HG03108 (cell line): ENCODE results near the gene RAET1L.
"Not testable (repeated sequence)": the region's sequence is repeated elsewhere in the genome, so short reads cannot be mapped to it uniquely, and the experiment has no call there.

Experiments
- ATAC-seq: cut with Tn5 transposase; IDR thresholded peaks from one replicate; pipeline ENCODE4 v1.9.1; 2021; ENCODE audit warnings: moderate library complexity; ENCODE audit not compliant: unreplicated experiment

RAET1L gene, protein sequence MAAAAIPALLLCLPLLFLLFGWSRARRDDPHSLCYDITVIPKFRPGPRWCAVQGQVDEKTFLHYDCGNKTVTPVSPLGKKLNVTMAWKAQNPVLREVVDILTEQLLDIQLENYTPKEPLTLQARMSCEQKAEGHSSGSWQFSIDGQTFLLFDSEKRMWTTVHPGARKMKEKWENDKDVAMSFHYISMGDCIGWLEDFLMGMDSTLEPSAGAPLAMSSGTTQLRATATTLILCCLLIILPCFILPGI

DNA sequence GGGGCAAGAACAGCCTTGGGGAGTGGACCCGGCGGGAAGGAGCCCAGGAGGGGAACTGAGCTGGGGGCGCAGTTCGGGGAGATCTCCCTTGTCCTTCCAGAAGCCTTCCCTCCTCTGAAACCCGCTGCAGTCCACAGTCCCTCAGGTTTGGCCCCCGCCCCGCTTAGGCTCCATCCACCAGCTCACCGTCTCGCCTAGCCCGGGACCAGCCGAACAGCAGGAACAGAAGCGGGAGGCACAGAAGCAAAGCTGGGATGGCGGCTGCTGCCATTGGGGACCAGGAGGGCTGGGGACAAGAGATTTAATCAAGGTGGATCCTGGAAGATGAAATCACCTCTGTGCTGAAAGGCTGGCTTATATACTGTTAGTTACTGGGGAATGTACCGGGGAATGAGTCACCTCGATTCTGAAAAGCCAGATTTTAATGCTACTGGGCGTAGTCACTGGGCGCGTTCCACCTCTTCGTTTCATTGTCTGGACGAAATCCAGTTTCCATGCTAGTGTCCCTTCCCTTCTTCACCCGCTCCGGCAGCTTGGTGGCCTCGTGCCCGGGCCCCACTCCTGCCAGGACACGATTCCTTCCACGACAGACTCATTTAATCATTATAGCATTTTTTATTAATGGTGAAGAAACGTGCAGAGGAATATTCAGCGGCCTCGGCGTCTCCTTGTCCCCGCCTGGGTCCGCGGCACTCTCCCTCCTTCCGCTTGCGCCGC is at the start of gene RAET1L:
Gene RAET1L (minus strand): TSS at position 332 of the 717 bp plus-strand sequence. CDS start 61 bp downstream, at position 271.
- ATAC-seq = no peak

DNA sequence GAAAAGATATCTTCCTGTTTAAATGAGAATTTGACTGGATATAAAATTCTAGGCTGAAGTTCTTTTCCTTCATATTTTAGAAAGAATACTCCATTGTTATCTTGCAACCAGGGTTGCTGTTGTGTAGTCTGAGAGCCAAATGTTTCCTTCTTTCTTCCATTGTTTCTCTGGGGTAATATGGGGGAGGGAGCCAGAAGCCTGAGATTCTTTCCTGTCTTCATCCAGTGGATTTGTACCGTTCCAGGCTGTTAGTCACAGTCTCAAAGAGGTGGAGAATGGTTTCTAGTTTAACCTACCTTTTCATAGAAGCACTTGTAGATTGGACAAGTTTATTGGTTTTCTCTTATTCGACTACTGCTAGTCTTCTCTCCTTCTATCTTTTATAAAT is 49.7 kb upstream of the RAET1L start:
- no peak for ATAC-seq

DNA sequence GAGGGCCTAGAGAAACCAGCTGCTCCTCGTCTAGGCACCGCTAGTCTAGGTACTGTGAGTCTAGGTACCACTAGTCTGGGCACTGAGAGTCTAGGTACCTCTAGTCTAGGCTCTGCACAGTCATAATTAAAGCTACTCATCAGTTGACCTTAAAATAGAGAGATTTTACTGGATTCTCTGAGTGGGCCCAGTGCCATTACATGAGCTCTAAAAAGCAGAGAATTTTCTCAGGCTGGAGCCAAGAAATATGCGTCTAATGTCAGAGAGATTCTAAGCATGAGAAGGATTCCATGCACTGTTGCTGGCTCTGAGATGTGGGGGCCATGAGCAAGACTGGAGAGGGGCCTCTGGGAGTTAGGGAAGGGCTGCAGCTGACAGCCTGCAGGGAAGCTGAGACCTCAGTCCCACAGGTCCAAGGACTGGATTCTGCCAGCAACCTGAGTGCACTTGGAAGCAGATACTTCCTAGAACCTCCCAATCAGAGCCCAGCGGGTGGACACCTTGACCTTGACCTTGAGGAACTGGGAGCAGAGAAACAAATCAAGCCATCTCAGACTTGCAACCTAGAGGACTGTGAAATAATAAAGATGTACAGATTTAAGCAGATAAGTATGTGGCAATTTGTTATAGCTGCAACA is 49.2 kb upstream of the RAET1L start:
- not testable (repeated sequence) for ATAC-seq

DNA sequence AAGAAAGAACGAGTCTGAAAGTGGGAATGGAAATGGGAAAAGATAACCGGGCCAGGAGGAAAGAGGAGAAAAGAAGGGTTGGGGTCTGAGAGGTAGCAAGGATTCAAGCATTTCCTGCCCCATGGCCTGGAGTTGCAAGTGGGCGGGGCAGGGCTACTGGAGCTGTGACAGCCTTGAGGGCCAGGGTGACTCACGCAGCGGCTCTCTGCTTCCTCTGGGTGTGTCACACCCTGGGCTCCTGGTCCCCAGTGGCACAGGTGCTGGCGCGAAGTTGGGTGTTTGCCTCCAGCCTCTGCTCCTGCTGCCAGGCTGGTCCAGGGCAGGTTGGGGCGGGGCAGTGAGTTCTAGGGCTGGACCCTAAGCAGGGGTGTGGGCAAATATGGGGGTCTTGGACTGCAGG is 46.9 kb upstream of the RAET1L start:
- ATAC-seq = no peak

DNA sequence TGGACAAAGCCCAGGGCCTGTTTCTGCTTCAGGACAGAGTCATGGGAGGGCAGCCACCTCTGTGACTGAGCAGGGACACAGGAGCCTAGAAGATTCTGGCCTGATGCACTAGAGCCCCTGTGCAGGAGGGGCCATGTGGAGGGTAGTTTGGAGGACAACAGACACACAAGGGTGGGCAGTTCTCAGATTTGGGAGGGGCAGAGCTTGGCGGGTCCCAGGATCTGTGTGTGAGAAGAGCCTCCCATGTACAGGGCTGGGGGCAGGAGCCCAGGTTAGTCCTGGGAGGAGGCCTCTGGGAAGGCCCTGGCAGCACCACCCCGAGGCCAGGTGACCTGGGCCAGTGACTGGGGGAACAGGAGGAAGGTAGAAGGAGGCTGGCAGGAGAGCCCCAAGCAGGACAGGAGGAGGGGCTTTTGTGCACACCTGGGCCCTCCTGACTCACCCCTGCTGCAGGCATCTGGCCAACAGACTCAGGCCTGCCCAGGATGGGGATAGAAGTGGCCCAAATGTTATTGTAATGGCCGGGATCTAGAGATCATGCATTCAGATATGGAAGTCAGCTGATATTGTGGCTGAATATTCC is 45.0 kb upstream of the RAET1L start:
- ATAC-seq = no peak

DNA sequence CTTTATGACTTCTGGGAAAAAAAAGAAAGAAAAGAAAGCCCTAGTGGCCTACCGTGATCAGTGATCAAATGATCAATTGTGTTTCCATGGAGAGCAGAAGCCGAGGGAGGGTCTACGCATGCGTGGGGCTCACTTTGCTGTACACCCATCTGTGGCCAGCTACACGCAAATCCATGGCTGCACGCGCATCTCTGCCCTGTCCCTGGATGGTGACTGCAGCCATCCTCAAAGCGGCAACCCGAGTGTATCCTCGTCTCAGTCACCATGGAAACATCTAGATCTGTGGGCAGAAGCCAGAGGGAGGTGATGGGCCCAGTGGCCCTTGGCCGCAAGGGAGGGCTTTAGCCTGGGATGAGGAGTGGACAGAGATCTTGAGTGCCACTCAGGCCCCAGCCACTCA is 44.4 kb upstream of the RAET1L start:
- no peak for ATAC-seq

DNA sequence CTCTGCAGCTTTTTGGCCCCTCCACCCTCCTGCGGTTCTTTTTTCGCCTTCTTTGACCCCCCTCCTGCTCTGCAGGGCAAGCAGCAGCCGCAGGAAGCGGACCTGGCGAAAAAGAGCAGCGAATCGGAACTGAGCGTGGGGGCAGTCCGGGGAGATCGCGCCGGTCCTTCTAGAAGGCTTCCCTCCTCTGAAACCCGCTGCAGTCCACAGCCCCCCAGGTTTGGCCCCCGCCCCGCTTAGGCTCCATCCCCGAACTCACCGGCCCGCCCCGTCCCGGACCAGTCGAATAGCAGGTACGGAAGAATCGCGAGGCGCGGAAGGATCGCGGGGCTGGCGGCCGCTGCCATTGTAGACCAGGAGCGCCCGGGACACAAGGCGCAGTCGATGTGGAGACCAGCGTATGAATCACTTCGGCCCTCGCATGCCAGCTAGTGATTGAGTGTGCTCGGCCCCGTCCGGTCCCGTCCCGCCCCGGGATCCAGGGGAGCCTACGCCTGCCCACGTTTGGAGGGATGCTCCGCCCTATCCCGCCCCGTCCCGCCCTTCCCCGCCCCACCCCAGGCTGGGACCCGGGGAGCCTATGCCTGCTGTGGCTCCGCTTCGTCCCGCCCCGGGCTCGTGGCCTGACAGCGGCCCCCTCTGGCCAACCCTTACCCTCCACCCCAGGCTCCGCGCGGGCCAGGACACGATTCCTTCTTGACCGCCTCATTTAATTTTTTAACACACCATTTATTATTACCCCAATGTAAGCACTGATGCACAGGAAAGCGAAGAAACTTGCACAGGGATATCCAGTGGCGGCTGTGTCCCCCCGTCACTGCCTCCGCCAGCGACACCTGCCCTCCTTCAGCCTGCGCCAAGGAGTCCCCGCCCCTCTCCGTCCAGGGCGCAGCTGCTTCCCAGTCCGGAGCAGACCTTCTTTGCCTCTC is 43.7 kb upstream of the RAET1L start, which contains the start of gene ULBP3:
Gene ULBP3 (minus strand): TSS at position 402 of the 929 bp plus-strand sequence. CDS start 55 bp downstream, at position 347.
- peak; percentile 71 for ATAC-seq

DNA sequence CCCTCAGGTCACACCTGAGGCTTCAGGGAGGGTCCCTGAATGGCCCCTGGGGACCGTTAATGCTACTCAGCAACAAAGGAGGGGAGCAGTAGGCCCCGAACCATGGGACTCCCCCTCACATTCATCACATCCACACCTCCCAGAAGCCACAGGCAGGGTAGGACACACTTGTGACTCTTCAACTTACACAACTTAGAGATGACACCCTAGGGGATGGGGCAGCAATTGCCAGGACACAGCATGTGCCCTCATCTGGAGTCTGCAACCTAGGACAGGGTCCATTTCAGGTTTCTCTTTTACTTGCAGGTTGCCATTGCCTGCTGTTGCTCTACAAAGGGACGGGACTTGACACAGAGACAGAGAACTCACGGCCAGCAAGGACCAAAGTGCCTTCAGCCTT is 42.8 kb upstream of the RAET1L start:
- no peak for ATAC-seq

DNA sequence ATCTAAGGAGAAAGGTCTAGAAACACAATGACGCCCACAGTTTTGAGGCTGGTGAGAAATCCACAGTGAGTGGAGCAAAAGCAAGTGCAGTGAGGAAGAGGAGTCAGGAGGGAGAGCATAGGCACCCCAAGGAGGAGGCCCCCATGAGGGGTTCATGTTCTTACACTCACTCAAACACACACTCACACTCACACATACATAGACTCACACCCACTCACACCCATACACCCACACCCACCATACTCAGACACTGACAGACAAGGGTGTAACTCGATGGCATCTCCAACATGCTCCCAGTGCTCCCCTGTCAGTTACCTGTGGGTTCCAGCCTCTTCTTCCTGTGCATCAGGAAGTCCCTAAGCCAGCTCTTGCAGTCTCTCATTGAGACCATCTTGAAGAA is 39.8 kb upstream of the RAET1L start:
- no peak for ATAC-seq

DNA sequence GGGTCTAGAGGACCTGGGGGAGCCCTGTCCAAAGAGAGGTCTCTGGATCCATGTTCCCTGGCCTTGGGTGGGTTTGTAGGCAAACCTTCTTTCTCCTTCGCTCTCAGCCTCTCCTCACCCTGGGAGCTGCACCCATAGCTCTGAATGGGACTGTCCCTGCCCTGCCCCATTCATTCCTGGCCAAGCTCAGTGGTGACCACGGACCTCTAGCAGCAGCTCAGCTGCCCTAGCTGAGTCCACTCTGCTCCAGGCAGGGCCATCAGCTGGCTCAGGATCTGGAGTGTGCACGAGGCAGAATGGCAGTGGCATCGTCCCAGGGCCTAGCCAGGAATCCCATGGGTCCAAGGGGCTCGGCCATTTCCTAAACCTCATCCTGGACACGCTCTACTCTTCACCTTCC is 38.3 kb upstream of the RAET1L start:
- no peak for ATAC-seq

DNA sequence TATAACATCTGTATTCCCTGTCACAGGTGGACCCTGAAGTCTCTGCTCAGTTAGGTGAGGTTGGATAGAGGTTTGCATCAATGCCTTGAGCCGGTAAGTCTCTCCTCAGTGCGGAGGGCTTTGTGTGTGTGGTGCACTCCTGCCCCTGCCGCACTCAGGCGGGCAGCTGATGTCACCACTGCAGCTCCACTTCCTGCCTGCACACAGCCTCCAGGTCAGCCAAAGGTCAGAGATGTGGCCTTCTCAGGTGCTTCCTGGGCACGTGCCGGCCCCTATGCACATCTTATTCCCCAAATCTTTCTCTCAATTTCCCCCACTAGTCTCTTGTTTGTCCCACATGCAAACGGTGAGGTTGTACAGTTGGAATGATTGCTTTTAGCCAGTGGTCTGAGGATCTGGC is 34.6 kb upstream of the RAET1L start:
- ATAC-seq = not testable (repeated sequence)

DNA sequence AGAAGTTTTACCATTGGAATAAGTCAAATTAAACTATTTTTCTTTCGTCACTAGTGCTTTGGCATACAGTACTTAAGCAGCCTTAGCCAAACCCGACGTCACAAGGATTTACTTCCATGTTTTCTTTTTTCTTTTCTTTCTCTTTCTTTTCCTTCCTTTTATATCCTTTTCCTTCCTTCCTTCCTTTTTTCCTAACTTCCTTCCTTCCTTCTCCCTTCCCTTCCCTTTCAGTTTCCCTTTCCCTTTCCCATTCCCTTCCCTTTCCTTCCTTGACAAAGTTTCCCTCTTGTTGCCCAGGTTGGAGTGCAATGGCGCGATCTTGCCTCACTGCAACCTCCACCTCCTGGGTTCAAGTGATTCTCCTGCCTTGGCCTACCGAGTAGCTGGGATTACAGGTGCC is 33.7 kb upstream of the RAET1L start:
- no peak for ATAC-seq

DNA sequence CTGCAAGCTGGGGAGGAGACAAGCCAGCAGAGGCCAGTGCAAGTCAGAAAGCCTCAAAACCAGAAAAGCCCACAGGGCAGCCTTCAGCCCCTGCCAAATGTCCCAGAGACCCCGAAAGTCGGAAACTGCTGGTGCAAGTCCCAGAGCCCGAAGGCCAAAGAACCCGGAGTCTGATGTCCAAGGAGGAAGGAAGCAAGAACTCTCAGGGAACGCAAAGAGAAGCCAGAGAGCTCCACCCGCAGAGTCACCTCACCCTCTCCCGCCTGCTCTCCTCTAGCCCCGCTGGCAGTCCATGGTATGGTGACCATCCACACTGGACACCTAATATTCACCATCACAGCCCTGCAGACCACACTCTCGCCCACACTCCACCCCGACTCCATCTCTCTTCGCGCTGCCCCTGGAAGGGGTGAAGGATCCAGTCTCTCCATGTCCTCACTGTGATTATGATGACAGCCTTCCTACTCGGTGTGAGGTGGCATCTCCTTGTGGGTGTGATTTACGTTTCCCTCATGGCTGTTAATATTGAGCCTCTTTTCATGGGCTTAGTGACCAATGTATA is 33.0 kb upstream of the RAET1L start:
- ATAC-seq = no peak

DNA sequence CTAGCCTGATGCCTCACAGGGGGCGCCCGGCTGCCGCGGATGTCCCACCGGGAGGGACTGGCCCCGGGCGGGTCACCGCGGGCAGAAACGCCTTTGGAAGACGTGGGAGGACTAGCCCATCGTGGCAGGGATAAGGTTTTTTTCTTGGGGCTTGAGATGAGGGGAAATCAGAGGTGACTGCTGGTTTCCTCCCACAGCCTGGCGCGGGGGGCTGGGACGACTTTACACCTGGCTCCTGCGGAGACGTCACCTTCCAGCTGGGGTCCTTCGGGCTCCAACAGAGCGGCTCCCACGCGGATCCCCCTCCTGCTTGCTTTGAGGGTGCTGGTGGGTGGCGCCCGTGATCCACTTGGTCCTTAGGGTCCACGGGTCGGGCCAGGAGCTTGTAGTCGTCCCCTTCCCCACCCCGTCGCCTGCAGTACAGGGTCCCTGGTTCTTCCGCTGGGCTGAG is 32.2 kb upstream of the RAET1L start:
- ATAC-seq = no peak

DNA sequence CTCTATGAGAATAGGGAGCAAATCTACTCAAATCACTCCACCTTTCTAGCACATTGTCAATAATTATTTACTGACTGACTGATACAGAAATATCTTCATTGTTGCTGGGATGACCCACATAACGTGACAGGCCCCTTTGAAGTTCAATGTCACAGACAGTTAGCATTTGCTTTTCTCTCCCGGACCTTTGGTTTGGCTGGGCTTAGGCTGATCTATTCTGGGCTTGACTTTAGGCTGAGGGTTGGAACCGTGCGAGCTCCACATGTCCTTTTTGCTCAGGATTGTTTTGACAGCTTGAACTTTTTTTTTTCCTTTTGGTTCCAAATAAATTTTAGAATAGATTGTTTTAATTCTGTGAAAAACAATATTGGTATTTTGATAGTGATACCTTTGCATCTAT is 31.6 kb upstream of the RAET1L start:
- no peak for ATAC-seq

DNA sequence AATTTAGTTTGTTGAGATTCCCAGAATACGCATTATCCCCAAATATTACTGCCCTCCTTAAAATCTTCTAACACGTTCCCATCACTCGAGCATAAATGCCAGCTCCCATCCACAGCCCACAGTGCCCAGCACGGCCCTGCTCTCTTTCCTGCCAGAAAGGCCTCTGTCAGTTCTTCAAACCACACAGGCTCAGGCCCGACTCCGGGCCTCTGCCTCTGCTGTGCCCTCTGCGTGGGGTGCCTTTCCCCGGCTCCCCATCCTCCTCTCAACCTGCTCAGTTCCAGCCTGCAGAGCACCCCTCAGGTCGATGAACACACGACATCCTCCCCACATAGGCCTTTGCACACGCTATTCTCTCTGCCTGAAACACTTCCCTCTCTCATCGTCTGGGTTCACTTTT is 30.8 kb upstream of the RAET1L start:
- no peak for ATAC-seq

DNA sequence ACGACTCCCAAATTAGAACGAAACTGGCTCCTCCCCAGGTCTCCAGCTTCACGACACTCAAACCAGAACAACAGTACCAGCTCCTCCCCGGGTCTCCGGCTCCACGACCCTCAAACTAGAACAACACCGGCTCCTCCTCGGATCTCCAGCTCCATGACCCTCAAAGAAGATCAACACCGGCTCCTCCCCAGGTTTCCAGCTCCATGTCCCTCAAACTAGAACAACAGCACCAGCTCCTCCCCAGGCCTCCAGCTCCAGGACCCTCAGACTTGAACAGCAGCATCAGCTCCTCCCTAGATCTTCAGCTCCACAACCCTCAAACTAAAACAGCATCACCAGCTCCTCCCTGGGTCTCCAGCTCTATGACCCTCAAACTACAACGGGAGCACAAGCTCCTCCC is 29.8 kb upstream of the RAET1L start:
- no peak for ATAC-seq

DNA sequence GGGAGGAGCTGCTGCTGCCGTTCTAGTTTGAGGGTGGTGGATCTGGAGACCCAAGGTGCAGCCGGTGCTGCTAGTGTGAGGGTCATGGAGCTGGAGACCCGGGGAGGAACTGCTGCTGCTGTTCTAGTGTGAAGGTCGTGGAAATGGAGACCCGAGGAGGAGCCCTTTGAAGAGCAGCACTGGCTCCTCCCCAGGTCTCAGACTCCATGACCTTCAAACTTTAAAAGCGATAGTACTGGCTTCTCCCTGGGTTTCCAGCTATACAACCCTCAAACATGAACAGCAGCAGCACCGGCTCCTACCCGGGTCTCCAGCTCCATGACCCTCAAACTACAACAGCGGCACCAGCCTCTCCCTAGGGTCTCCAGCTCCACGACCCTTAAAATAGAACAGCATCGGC is 28.1 kb upstream of the RAET1L start:
- ATAC-seq = no peak

DNA sequence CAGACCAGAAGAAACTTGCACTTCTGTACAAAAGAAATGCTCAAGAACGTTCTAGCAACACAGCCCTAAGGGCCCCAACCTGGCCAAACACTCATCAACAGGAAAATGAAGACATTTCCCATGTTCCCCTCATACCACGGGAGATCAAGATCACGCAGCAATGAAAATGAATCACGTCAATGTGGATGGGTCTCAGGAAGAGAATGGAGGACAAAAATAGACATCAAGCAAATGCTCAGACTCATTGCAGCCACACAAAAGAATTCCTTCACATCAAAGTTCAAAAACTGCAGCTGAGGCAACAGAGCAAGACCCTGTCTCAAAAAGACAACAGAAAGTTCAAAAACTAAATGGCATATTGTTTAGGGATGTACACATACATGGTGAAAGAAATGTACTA is 25.5 kb upstream of the RAET1L start:
- ATAC-seq = no peak

DNA sequence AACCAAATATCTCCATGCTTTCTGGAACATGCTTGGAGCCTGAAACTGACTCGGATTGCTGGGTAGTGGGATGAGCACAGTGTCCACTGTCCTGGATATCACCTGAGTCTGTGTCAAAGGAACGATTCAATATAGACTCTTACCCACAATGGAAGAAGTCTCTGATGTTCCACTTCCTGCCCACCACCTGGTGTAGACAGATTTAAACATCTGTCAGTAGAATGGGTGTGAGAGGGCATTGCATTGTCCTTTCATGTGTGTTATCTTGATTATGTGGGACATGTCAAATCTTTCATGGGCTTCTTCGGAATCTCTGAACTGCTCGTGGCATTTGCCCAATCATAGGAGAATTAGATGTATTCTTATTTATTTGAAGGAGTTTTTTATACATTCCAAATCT is 22.8 kb upstream of the RAET1L start:
- ATAC-seq = no peak
